Parietal lobe (tissue), 2 donors: ENCODE data around the gene ETF1. TPM values are rescaled to one million over a fixed set of nuclear protein-coding genes. Genes with fewer than 3 reads are reported as not detected.

Experiments used
- small RNA-seq: library from RNA; depleted of rRNA; stranded (forward); fragments of <200 nt; gene quantifications from one replicate; pipeline ENCODE3, GENCODE V24; 2014; ENCODE audit warnings: low replicate concordance
- total RNA-seq: library from RNA; depleted of rRNA; stranded (reverse); fragments of >200 nt; gene quantifications from one replicate; pipeline ENCODE4 v1.2.3, GENCODE V29; 2014

The ETF1 gene
- 60.4 TPM for total RNA-seq

GRCh38 chr5:138542956-138543729 is at the start of gene ETF1:
Gene ETF1 (minus strand): TSS chr5:138543236. CDS start chr5:138542918, 318 bp downstream.

GRCh38 chr5:138575194-138576015 is 32.4 kb upstream of the ETF1 start, which contains the start of gene HSPA9:
Gene HSPA9 (minus strand): TSS chr5:138575401. CDS start chr5:138575318, 83 bp downstream.

GRCh38 chr5:138465261-138466124 is 77.5 kb downstream of the ETF1 start, which contains the start of gene EGR1:
Gene EGR1 (plus strand): TSS chr5:138465479. CDS start chr5:138465762, 283 bp downstream.

Small RNA genes within 50 kb of the gene (small RNA-seq; reads per million reads assigned to genes)
- 9.8 reads per million, percentile 90 among the genes with 10 or more reads in this experiment for gene RF00154
- gene SNORD63 = 202 reads per million, percentile 96 among the genes with 10 or more reads in this experiment

Other genes with a start within 250 kb of the ETF1 start
- 2.2 TPM for gene CDC25C, start 211.4 kb downstream of the ETF1 start, total RNA-seq
- 25.7 TPM for gene FAM53C, start 205.0 kb downstream of the ETF1 start, total RNA-seq
- gene KDM3B, start 190.6 kb downstream of the ETF1 start, total RNA-seq = 105 TPM
- gene REEP2, start 104.2 kb downstream of the ETF1 start, total RNA-seq = 88.3 TPM
- gene EGR1, start 77.8 kb downstream of the ETF1 start, total RNA-seq = 0.94 TPM
- 184 TPM for gene HSPA9, start 32.2 kb upstream of the ETF1 start, total RNA-seq
- 261 TPM for gene CTNNA1, start 210.2 kb upstream of the ETF1 start, total RNA-seq